Panc1 (cell line): ENCODE data around the gene VSIG8.

Source experiments
- TF ChIP-seq, protein P1 (sequence below), 2 experiments: IDR thresholded peaks; 2 replicates each; pipeline ENCODE4 v1.6.1; 2011 to 2012; ENCODE audit warnings: low read depth in 2 of 2, control low read depth in 1 of 2, low read length in 1 of 2, mild to moderate bottlenecking in 1 of 2, moderate library complexity in 1 of 2; ENCODE audit not compliant: insufficient read depth in 1 of 2
- TF ChIP-seq, protein P2 (sequence below): fragments of 450-650 bp; IDR thresholded peaks from 2 replicates; pipeline ENCODE4 v1.5.1; 2017; ENCODE audit warnings: mild to moderate bottlenecking

DNA sequence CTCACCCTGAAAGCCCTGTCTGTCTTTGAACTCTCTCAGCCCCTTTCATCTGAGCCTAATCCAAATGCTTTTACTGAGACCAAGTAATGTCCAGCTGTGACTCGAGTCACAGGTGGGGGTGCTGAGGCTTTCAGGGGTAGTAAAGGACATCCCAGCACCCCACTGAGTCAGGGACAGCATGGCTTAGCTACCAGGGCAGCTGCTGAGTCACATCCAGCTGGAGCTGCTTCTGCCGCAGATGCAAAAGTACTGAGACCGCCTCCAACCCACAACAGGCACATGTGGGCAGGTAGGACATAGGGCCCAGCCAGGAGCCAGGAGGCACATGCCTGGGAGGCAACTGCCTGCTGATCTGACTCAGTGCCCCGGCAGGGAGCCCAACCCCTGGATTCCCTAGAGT lies 6.7 kb upstream of the VSIG8 start:
- TF ChIP-seq, protein P1, sequence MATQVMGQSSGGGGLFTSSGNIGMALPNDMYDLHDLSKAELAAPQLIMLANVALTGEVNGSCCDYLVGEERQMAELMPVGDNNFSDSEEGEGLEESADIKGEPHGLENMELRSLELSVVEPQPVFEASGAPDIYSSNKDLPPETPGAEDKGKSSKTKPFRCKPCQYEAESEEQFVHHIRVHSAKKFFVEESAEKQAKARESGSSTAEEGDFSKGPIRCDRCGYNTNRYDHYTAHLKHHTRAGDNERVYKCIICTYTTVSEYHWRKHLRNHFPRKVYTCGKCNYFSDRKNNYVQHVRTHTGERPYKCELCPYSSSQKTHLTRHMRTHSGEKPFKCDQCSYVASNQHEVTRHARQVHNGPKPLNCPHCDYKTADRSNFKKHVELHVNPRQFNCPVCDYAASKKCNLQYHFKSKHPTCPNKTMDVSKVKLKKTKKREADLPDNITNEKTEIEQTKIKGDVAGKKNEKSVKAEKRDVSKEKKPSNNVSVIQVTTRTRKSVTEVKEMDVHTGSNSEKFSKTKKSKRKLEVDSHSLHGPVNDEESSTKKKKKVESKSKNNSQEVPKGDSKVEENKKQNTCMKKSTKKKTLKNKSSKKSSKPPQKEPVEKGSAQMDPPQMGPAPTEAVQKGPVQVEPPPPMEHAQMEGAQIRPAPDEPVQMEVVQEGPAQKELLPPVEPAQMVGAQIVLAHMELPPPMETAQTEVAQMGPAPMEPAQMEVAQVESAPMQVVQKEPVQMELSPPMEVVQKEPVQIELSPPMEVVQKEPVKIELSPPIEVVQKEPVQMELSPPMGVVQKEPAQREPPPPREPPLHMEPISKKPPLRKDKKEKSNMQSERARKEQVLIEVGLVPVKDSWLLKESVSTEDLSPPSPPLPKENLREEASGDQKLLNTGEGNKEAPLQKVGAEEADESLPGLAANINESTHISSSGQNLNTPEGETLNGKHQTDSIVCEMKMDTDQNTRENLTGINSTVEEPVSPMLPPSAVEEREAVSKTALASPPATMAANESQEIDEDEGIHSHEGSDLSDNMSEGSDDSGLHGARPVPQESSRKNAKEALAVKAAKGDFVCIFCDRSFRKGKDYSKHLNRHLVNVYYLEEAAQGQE (IDR thresholded peaks at IDR 0.05; ENCODE audit: insufficient read depth in 1 of 2, low read depth in 2 of 2, low read length in 1 of 2): no peak
- TF ChIP-seq, protein P2, sequence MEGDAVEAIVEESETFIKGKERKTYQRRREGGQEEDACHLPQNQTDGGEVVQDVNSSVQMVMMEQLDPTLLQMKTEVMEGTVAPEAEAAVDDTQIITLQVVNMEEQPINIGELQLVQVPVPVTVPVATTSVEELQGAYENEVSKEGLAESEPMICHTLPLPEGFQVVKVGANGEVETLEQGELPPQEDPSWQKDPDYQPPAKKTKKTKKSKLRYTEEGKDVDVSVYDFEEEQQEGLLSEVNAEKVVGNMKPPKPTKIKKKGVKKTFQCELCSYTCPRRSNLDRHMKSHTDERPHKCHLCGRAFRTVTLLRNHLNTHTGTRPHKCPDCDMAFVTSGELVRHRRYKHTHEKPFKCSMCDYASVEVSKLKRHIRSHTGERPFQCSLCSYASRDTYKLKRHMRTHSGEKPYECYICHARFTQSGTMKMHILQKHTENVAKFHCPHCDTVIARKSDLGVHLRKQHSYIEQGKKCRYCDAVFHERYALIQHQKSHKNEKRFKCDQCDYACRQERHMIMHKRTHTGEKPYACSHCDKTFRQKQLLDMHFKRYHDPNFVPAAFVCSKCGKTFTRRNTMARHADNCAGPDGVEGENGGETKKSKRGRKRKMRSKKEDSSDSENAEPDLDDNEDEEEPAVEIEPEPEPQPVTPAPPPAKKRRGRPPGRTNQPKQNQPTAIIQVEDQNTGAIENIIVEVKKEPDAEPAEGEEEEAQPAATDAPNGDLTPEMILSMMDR: no peak
